ENCODE measurements around the gene APC. TPM values are rescaled to one million over a fixed set of nuclear protein-coding genes. Genes with fewer than 3 reads are reported as not detected.

APC gene
- total and polyA plus RNA-seq, 4 donors = 4.8 to 36.2 (median 24.4) TPM

DNA sequence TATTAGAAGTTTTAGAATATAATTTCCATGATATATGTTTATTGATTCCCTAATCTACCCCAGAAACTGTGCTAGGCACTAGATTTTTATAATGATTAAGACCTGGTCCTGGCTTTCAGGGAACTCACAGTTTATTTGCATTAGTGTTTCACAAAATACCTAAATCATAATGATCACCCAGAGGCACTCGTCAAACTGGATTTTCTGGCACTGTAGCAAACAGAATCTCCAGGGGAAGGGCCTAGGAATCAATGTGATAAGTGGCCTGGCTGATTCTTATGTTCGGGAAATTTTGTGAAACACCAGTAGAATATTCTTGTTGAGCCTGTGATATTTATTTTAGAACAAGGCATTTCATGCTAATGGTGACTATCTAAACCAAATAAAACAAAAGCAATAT is 86.0 kb downstream of the APC start:
- H3K27ac ChIP-seq (ENCODE audit: low read depth in 1 of 2, low read length in 2 of 2) = no peak overlapping the region
- H3K4me3 ChIP-seq (ENCODE audit: low read depth in 1 of 3, low read length in 3 of 3) = no peak overlapping the region
- DNase-seq (ENCODE audit: low spot score) = no peak
- H3K9ac ChIP-seq (ENCODE audit: low read depth in 1 of 2, low read length in 2 of 2) = no peak overlapping the region
- no peaks in the 10 kb centered on the region for H3K9me3 ChIP-seq (ENCODE audit: control insufficient read depth in 4 of 4, low read length in 3 of 4)
- TF ChIP-seq GABPA (IDR thresholded peaks at IDR 0.05 in 1 of 2, conservative IDR thresholded peaks at IDR 0.05 in 1 of 2) = no peak
- no peak for TF ChIP-seq FOXA1 (IDR thresholded peaks at IDR 0.05)
- TF ChIP-seq, protein P1, sequence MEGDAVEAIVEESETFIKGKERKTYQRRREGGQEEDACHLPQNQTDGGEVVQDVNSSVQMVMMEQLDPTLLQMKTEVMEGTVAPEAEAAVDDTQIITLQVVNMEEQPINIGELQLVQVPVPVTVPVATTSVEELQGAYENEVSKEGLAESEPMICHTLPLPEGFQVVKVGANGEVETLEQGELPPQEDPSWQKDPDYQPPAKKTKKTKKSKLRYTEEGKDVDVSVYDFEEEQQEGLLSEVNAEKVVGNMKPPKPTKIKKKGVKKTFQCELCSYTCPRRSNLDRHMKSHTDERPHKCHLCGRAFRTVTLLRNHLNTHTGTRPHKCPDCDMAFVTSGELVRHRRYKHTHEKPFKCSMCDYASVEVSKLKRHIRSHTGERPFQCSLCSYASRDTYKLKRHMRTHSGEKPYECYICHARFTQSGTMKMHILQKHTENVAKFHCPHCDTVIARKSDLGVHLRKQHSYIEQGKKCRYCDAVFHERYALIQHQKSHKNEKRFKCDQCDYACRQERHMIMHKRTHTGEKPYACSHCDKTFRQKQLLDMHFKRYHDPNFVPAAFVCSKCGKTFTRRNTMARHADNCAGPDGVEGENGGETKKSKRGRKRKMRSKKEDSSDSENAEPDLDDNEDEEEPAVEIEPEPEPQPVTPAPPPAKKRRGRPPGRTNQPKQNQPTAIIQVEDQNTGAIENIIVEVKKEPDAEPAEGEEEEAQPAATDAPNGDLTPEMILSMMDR (IDR thresholded peaks at IDR 0.05; ENCODE audit: low read depth, low read length, missing input control) = no peak
- no peak for TF ChIP-seq RAD21 (IDR thresholded peaks at IDR 0.05)
- TF ChIP-seq, protein P2, sequence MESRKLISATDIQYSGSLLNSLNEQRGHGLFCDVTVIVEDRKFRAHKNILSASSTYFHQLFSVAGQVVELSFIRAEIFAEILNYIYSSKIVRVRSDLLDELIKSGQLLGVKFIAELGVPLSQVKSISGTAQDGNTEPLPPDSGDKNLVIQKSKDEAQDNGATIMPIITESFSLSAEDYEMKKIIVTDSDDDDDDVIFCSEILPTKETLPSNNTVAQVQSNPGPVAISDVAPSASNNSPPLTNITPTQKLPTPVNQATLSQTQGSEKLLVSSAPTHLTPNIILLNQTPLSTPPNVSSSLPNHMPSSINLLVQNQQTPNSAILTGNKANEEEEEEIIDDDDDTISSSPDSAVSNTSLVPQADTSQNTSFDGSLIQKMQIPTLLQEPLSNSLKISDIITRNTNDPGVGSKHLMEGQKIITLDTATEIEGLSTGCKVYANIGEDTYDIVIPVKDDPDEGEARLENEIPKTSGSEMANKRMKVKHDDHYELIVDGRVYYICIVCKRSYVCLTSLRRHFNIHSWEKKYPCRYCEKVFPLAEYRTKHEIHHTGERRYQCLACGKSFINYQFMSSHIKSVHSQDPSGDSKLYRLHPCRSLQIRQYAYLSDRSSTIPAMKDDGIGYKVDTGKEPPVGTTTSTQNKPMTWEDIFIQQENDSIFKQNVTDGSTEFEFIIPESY (IDR thresholded peaks at IDR 0.05) = no peak
- TF ChIP-seq TAF1 (conservative IDR thresholded peaks at IDR 0.05) = no peak
- TF ChIP-seq SP1 (IDR thresholded peaks at IDR 0.05) = no peak
- no peak for TF ChIP-seq HNF4G (IDR thresholded peaks at IDR 0.05)
- TF ChIP-seq FOXA2 (IDR thresholded peaks at IDR 0.05) = no peak
- no peak for TF ChIP-seq YY1 (IDR thresholded peaks at IDR 0.05)
- no peak for TF ChIP-seq HNF4A (conservative IDR thresholded peaks at IDR 0.05)
- TF ChIP-seq NR2F2 (IDR thresholded peaks at IDR 0.05) = no peak
- TF ChIP-seq, protein P3, sequence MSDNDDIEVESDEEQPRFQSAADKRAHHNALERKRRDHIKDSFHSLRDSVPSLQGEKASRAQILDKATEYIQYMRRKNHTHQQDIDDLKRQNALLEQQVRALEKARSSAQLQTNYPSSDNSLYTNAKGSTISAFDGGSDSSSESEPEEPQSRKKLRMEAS (IDR thresholded peaks at IDR 0.05) = no peak
- no peak for TF ChIP-seq JUND (IDR thresholded peaks at IDR 0.05)
- TF ChIP-seq, protein P4, sequence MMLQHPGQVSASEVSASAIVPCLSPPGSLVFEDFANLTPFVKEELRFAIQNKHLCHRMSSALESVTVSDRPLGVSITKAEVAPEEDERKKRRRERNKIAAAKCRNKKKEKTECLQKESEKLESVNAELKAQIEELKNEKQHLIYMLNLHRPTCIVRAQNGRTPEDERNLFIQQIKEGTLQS (IDR thresholded peaks at IDR 0.05) = no peak
- TF ChIP-seq, protein P5, sequence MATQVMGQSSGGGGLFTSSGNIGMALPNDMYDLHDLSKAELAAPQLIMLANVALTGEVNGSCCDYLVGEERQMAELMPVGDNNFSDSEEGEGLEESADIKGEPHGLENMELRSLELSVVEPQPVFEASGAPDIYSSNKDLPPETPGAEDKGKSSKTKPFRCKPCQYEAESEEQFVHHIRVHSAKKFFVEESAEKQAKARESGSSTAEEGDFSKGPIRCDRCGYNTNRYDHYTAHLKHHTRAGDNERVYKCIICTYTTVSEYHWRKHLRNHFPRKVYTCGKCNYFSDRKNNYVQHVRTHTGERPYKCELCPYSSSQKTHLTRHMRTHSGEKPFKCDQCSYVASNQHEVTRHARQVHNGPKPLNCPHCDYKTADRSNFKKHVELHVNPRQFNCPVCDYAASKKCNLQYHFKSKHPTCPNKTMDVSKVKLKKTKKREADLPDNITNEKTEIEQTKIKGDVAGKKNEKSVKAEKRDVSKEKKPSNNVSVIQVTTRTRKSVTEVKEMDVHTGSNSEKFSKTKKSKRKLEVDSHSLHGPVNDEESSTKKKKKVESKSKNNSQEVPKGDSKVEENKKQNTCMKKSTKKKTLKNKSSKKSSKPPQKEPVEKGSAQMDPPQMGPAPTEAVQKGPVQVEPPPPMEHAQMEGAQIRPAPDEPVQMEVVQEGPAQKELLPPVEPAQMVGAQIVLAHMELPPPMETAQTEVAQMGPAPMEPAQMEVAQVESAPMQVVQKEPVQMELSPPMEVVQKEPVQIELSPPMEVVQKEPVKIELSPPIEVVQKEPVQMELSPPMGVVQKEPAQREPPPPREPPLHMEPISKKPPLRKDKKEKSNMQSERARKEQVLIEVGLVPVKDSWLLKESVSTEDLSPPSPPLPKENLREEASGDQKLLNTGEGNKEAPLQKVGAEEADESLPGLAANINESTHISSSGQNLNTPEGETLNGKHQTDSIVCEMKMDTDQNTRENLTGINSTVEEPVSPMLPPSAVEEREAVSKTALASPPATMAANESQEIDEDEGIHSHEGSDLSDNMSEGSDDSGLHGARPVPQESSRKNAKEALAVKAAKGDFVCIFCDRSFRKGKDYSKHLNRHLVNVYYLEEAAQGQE (IDR thresholded peaks at IDR 0.05) = no peak
- TF ChIP-seq EGR1 (IDR thresholded peaks at IDR 0.05; ENCODE audit: low read depth in 2 of 2) = no peak
- TF ChIP-seq RXRA (IDR thresholded peaks at IDR 0.05) = no peak
- no peaks in the 10 kb centered on the region for H3K27me3 ChIP-seq (ENCODE audit: control insufficient read depth in 4 of 4, insufficient read depth in 4 of 4, low read length in 3 of 4)
- no peaks in the 10 kb centered on the region for H3K4me1 ChIP-seq (ENCODE audit: control insufficient read depth in 4 of 4, insufficient read depth in 4 of 4, low read length in 3 of 4)
- 94% methylated on average over 2 of the region's 2 CpGs for WGBS
- H3K36me3 ChIP-seq (ENCODE audit: control insufficient read depth in 4 of 4, insufficient read depth in 3 of 4, low read depth in 1 of 4, low read length in 3 of 4) = peaks cover 0 to 20% (median 18%) of the 10 kb centered on the region in 4 donors

Data from liver (tissue), 9 donors.